ENCODE measurements around the gene CERT1.

Gene CERT1

GRCh38 chr5:75356719-75357118 is 154.7 kb downstream of the CERT1 start:
- no peaks in the 10 kb centered on the region for H3K9me3 ChIP-seq (ENCODE audit: insufficient read depth, low read length)
- no peak overlapping the region for H3K4me3 ChIP-seq (ENCODE audit: insufficient read length, low read depth)
- H3K4me1 ChIP-seq (ENCODE audit: insufficient read depth, insufficient read length): no peaks in the 10 kb centered on the region
- H3K36me3 ChIP-seq (ENCODE audit: insufficient read depth, insufficient read length, low read length): peaks cover 91% of the 10 kb centered on the region
- no peak overlapping the region for H3K9ac ChIP-seq (ENCODE audit: insufficient read length, low read depth)
- DNase-seq (ENCODE audit: low read depth, low spot score): no peak
- no peaks in the 10 kb centered on the region for H3K27me3 ChIP-seq (ENCODE audit: insufficient read depth, insufficient read length)
- TF ChIP-seq YY1 (IDR thresholded peaks at IDR 0.05; ENCODE audit: insufficient read depth, insufficient read length): no peak
- no peak for TF ChIP-seq ZNF274 (IDR thresholded peaks at IDR 0.05; ENCODE audit: low read depth, low read length)
- TF ChIP-seq SUZ12 (IDR thresholded peaks at IDR 0.05; ENCODE audit: extremely low read depth, insufficient read depth, insufficient read length): no peak

- Histone ChIP-seq H3K4me3 (ENCODE audit: insufficient read length, low read depth) (no peak overlapping the region), H3K9me3 (ENCODE audit: insufficient read depth, low read length) (no peaks in the 10 kb centered on the region), H3K9ac (ENCODE audit: insufficient read length, low read depth) (no peak overlapping the region), H3K27me3 (ENCODE audit: insufficient read depth, insufficient read length) (no peaks in the 10 kb centered on the region), H3K36me3 (ENCODE audit: insufficient read depth, insufficient read length, low read length) (peaks cover 92% of the 10 kb centered on the region), H3K4me1 (ENCODE audit: insufficient read depth, insufficient read length) (no peaks in the 10 kb centered on the region)
- no peak for TF ChIP-seq SUZ12 (IDR thresholded peaks at IDR 0.05; ENCODE audit: extremely low read depth, insufficient read depth, insufficient read length)
- no peak for TF ChIP-seq ZNF274 (IDR thresholded peaks at IDR 0.05; ENCODE audit: low read depth, low read length)
- no peak for TF ChIP-seq YY1 (IDR thresholded peaks at IDR 0.05; ENCODE audit: insufficient read depth, insufficient read length)
- no peak for DNase-seq (ENCODE audit: low read depth, low spot score)
These were observed 156.2 kb downstream of the CERT1 start for GRCh38 chr5:75355236-75355635.

GRCh38 chr5:75351139-75351926 is 160.1 kb downstream of the CERT1 start:
- H3K9ac ChIP-seq (ENCODE audit: insufficient read length, low read depth): no peak overlapping the region
- peaks cover 92% of the 10 kb centered on the region for H3K36me3 ChIP-seq (ENCODE audit: insufficient read depth, insufficient read length, low read length)
- H3K4me3 ChIP-seq (ENCODE audit: insufficient read length, low read depth): no peak overlapping the region
- no peak for DNase-seq (ENCODE audit: low read depth, low spot score)
- TF ChIP-seq YY1 (IDR thresholded peaks at IDR 0.05; ENCODE audit: insufficient read depth, insufficient read length): no peak
- no peak for TF ChIP-seq SUZ12 (IDR thresholded peaks at IDR 0.05; ENCODE audit: extremely low read depth, insufficient read depth, insufficient read length)
- TF ChIP-seq ZNF274 (IDR thresholded peaks at IDR 0.05; ENCODE audit: low read depth, low read length): no peak
- H3K27me3 ChIP-seq (ENCODE audit: insufficient read depth, insufficient read length): no peaks in the 10 kb centered on the region
- H3K4me1 ChIP-seq (ENCODE audit: insufficient read depth, insufficient read length): no peaks in the 10 kb centered on the region
- no peaks in the 10 kb centered on the region for H3K9me3 ChIP-seq (ENCODE audit: insufficient read depth, low read length)

- no peak overlapping the region for H3K4me3 ChIP-seq (ENCODE audit: insufficient read length, low read depth)
- peaks cover 95% of the 10 kb centered on the region for H3K36me3 ChIP-seq (ENCODE audit: insufficient read depth, insufficient read length, low read length)
- H3K4me1 ChIP-seq (ENCODE audit: insufficient read depth, insufficient read length): no peaks in the 10 kb centered on the region
- H3K27me3 ChIP-seq (ENCODE audit: insufficient read depth, insufficient read length): no peaks in the 10 kb centered on the region
- no peaks in the 10 kb centered on the region for H3K9me3 ChIP-seq (ENCODE audit: insufficient read depth, low read length)
- TF ChIP-seq ZNF274 (IDR thresholded peaks at IDR 0.05; ENCODE audit: low read depth, low read length) (no peak), SUZ12 (IDR thresholded peaks at IDR 0.05; ENCODE audit: extremely low read depth, insufficient read depth, insufficient read length) (no peak), YY1 (IDR thresholded peaks at IDR 0.05; ENCODE audit: insufficient read depth, insufficient read length) (no peak)
- H3K9ac ChIP-seq (ENCODE audit: insufficient read length, low read depth): no peak overlapping the region
- DNase-seq (ENCODE audit: low read depth, low spot score): no peak
These were observed 161.8 kb downstream of the CERT1 start for GRCh38 chr5:75349663-75350062.

GRCh38 chr5:75348241-75348640 is 163.2 kb downstream of the CERT1 start:
- no peaks in the 10 kb centered on the region for H3K9me3 ChIP-seq (ENCODE audit: insufficient read depth, low read length)
- TF ChIP-seq YY1 (IDR thresholded peaks at IDR 0.05; ENCODE audit: insufficient read depth, insufficient read length) (no peak), SUZ12 (IDR thresholded peaks at IDR 0.05; ENCODE audit: extremely low read depth, insufficient read depth, insufficient read length) (no peak), ZNF274 (IDR thresholded peaks at IDR 0.05; ENCODE audit: low read depth, low read length) (no peak)
- H3K9ac ChIP-seq (ENCODE audit: insufficient read length, low read depth): no peak overlapping the region
- H3K4me1 ChIP-seq (ENCODE audit: insufficient read depth, insufficient read length): no peaks in the 10 kb centered on the region
- no peak for DNase-seq (ENCODE audit: low read depth, low spot score)
- peaks cover 95% of the 10 kb centered on the region for H3K36me3 ChIP-seq (ENCODE audit: insufficient read depth, insufficient read length, low read length)
- no peaks in the 10 kb centered on the region for H3K27me3 ChIP-seq (ENCODE audit: insufficient read depth, insufficient read length)
- no peak overlapping the region for H3K4me3 ChIP-seq (ENCODE audit: insufficient read length, low read depth)

- H3K9ac ChIP-seq (ENCODE audit: insufficient read length, low read depth): no peak overlapping the region
- no peaks in the 10 kb centered on the region for H3K9me3 ChIP-seq (ENCODE audit: insufficient read depth, low read length)
- H3K36me3 ChIP-seq (ENCODE audit: insufficient read depth, insufficient read length, low read length): peaks cover 66% of the 10 kb centered on the region
- TF ChIP-seq YY1 (IDR thresholded peaks at IDR 0.05; ENCODE audit: insufficient read depth, insufficient read length) (no peak), SUZ12 (IDR thresholded peaks at IDR 0.05; ENCODE audit: extremely low read depth, insufficient read depth, insufficient read length) (no peak), ZNF274 (IDR thresholded peaks at IDR 0.05; ENCODE audit: low read depth, low read length) (no peak)
- no peaks in the 10 kb centered on the region for H3K4me1 ChIP-seq (ENCODE audit: insufficient read depth, insufficient read length)
- no peak for DNase-seq (ENCODE audit: low read depth, low spot score)
- no peak overlapping the region for H3K4me3 ChIP-seq (ENCODE audit: insufficient read length, low read depth)
- no peaks in the 10 kb centered on the region for H3K27me3 ChIP-seq (ENCODE audit: insufficient read depth, insufficient read length)
These were observed 168.6 kb downstream of the CERT1 start for GRCh38 chr5:75342836-75343235.

- Histone ChIP-seq H3K4me1 (ENCODE audit: insufficient read depth, insufficient read length) (no peaks in the 10 kb centered on the region), H3K9me3 (ENCODE audit: insufficient read depth, low read length) (no peaks in the 10 kb centered on the region), H3K27me3 (ENCODE audit: insufficient read depth, insufficient read length) (no peaks in the 10 kb centered on the region), H3K9ac (ENCODE audit: insufficient read length, low read depth) (no peak overlapping the region), H3K4me3 (ENCODE audit: insufficient read length, low read depth) (no peak overlapping the region), H3K36me3 (ENCODE audit: insufficient read depth, insufficient read length, low read length) (peaks cover 57% of the 10 kb centered on the region)
- TF ChIP-seq SUZ12 (IDR thresholded peaks at IDR 0.05; ENCODE audit: extremely low read depth, insufficient read depth, insufficient read length) (no peak), ZNF274 (IDR thresholded peaks at IDR 0.05; ENCODE audit: low read depth, low read length) (no peak), YY1 (IDR thresholded peaks at IDR 0.05; ENCODE audit: insufficient read depth, insufficient read length) (no peak)
- DNase-seq (ENCODE audit: low read depth, low spot score): no peak
These were observed 169.5 kb downstream of the CERT1 start for GRCh38 chr5:75341934-75342333.

All from NT2/D1 (cell line).